Measurements from ENCODE around the gene TRAPPC12. TPM values are rescaled to one million over a fixed set of nuclear protein-coding genes. Genes with fewer than 3 reads are reported as not detected.

TRAPPC12 gene
- total RNA-seq, 1 experiment from 2014 or later: 85.0 TPM

DNA sequence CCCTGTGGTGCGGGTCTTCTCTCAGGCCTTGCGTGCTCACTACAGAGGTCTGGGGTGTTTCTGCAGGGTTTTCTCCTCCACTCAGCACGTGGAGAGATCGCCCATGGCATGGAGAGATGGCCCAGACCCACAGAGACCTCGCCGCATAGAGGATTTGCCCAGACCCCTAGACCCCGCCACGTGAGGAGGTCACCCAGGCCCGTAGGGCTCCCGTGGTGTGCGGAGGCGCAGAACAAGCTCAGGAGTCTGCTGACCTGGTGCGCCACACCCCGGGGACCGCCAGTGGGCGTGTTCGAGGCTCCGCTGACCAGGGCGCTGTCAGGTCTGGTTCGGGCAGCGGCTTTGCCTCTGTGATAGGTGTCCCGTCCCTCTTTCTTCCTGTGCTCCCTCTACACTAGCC, 75.3 kb downstream of the TRAPPC12 start:
- Mint-ChIP-seq H3K9me3 (ENCODE audit: unreplicated experiment) (no peaks in the 10 kb centered on the region), H3K27me3 (ENCODE audit: insufficient read depth, unreplicated experiment) (no peaks in the 10 kb centered on the region), H3K4me1 (ENCODE audit: low read depth, unreplicated experiment) (no peaks in the 10 kb centered on the region), H3K27ac (ENCODE audit: unreplicated experiment) (no peak overlapping the region), H3K4me3 (ENCODE audit: unreplicated experiment) (no peak overlapping the region), H3K36me3 (ENCODE audit: insufficient read depth, unreplicated experiment) (peaks cover 11% of the 10 kb centered on the region)
- intact Hi-C loops (cut with micrococcal nuclease; ENCODE audit: unreplicated experiment): no loop called here
- no peak for DNase-seq
- BruUV-seq (replicated peaks): no TSS peak
- no peak overlapping the region for H3K4me3 ChIP-seq (ENCODE audit: low read depth, low read length)
- no peaks in the 10 kb centered on the region for H3K9me3 ChIP-seq
- TF ChIP-seq, protein P1, sequence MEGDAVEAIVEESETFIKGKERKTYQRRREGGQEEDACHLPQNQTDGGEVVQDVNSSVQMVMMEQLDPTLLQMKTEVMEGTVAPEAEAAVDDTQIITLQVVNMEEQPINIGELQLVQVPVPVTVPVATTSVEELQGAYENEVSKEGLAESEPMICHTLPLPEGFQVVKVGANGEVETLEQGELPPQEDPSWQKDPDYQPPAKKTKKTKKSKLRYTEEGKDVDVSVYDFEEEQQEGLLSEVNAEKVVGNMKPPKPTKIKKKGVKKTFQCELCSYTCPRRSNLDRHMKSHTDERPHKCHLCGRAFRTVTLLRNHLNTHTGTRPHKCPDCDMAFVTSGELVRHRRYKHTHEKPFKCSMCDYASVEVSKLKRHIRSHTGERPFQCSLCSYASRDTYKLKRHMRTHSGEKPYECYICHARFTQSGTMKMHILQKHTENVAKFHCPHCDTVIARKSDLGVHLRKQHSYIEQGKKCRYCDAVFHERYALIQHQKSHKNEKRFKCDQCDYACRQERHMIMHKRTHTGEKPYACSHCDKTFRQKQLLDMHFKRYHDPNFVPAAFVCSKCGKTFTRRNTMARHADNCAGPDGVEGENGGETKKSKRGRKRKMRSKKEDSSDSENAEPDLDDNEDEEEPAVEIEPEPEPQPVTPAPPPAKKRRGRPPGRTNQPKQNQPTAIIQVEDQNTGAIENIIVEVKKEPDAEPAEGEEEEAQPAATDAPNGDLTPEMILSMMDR (IDR thresholded peaks at IDR 0.05; ENCODE audit: insufficient read depth in 1 of 2, low read depth in 1 of 2, low read length in 1 of 2, severe bottlenecking in 1 of 2, unreplicated experiment in 1 of 2): no peak
- no peaks in the 10 kb centered on the region for H3K36me3 ChIP-seq (ENCODE audit: control insufficient read depth, insufficient read depth, low read length)
- no peaks in the 10 kb centered on the region for H3K4me1 ChIP-seq
- no peaks in the 10 kb centered on the region for H3K27me3 ChIP-seq (replicated peaks; ENCODE audit: control insufficient read depth, insufficient read depth, low read length)
- POLR2A ChIA-PET: interaction anchor here (1.0 kb wide), 1 partner anchor 11 kb away, joined by 3 read pairs; no protein-coding TSS in a partner anchor
- CTCF ChIA-PET: interaction anchor here (0.7 kb wide), 1 partner anchor 43 kb away, joined by 6 read pairs; no protein-coding TSS in a partner anchor

DNA sequence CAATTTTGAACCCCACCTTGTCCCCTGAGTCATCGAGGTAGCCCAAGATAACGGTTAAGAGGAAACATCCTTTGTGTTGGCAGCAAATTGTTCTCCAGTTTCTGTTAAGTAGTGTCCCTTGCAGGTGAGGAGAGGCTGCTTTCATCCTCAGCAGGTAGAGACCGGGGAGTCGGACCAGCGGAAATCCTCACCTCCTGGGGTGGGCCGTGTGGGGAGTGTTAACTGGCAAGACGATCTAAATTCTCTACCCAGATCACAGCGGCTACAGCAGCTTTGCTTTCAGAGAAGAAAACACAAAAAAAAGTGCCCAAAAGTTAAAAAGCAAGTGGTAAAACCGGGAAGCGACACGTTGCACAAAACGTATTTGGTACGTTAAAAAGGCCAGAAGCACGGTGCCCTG, 76.6 kb downstream of the TRAPPC12 start:
- ChIA-PET CTCF (no interaction called here), POLR2A (no interaction called here)
- no peaks in the 10 kb centered on the region for H3K27me3 Mint-ChIP-seq (ENCODE audit: insufficient read depth, unreplicated experiment)
- Histone ChIP-seq H3K4me3 (ENCODE audit: low read depth, low read length) (no peak overlapping the region), H3K9me3 (no peaks in the 10 kb centered on the region), H3K27me3 (replicated peaks; ENCODE audit: control insufficient read depth, insufficient read depth, low read length) (no peaks in the 10 kb centered on the region), H3K4me1 (no peaks in the 10 kb centered on the region), H3K36me3 (ENCODE audit: control insufficient read depth, insufficient read depth, low read length) (no peaks in the 10 kb centered on the region)
- TF ChIP-seq, protein P1 (IDR thresholded peaks at IDR 0.05; ENCODE audit: insufficient read depth in 1 of 2, low read depth in 1 of 2, low read length in 1 of 2, severe bottlenecking in 1 of 2, unreplicated experiment in 1 of 2): no peak
- no peak overlapping the region for H3K27ac Mint-ChIP-seq (ENCODE audit: unreplicated experiment)
- intact Hi-C loops (cut with micrococcal nuclease; ENCODE audit: unreplicated experiment): no loop called here
- H3K36me3 Mint-ChIP-seq (ENCODE audit: insufficient read depth, unreplicated experiment): peaks cover 7% of the 10 kb centered on the region
- H3K9me3 Mint-ChIP-seq (ENCODE audit: unreplicated experiment): no peaks in the 10 kb centered on the region
- H3K4me3 Mint-ChIP-seq (ENCODE audit: unreplicated experiment): no peak overlapping the region
- DNase-seq: no peak
- BruUV-seq (replicated peaks): no TSS peak
- no peaks in the 10 kb centered on the region for H3K4me1 Mint-ChIP-seq (ENCODE audit: low read depth, unreplicated experiment)

DNA sequence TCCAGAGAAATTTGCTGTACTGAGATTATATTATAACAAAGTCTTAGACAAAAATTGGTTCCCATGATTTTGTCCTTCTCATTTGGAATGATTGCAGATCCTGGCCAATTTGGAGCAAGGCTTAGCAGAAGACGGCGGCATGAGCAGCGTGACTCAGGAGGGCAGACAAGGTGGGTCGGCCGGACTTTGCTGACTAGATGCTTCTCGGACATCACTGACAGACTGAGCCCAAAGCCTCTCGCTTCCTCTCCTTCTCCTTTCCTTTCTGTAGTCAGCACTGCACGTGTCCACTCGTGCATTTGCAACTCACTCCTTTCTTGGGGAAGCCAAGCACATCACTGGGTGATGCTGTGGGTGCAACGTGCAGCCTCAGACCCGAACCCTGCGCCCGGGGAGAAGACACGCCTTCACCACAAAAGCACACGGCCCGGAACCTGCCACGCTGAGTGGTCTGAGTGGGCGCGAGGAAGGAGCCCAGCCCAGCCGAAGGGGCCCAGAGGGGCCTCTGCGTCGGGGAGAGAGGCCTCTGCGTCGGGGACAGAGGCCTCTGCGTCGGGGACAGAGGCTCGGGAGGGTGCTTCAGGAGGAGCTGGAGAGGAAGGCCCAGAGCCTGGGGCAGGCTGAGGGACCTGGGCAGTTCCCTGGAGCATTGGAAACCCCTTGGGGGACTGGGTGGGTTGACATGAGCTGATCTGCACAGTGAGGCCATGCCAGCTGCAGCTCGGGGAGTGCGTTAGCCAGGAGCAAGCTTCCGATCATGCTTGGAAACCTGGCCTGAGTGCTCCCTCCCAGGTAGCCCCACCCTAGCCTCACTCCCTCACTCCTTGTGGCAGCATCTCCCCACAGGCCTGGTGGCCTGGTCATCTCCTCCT, 78.3 kb downstream of the TRAPPC12 start:
- no peak for DNase-seq
- CTCF ChIA-PET: interaction anchor here (1.5 kb wide), 1 partner anchor 78 kb away, joined by 3 read pairs; no protein-coding TSS in a partner anchor
- Mint-ChIP-seq H3K9me3 (ENCODE audit: unreplicated experiment) (no peaks in the 10 kb centered on the region), H3K4me3 (ENCODE audit: unreplicated experiment) (no peak overlapping the region), H3K27ac (ENCODE audit: unreplicated experiment) (no peak overlapping the region), H3K36me3 (ENCODE audit: insufficient read depth, unreplicated experiment) (peaks cover 7% of the 10 kb centered on the region), H3K4me1 (ENCODE audit: low read depth, unreplicated experiment) (no peaks in the 10 kb centered on the region), H3K27me3 (ENCODE audit: insufficient read depth, unreplicated experiment) (no peaks in the 10 kb centered on the region)
- Histone ChIP-seq H3K9me3 (no peaks in the 10 kb centered on the region), H3K27me3 (replicated peaks; ENCODE audit: control insufficient read depth, insufficient read depth, low read length) (no peaks in the 10 kb centered on the region), H3K4me3 (ENCODE audit: low read depth, low read length) (no peak overlapping the region), H3K4me1 (no peaks in the 10 kb centered on the region), H3K36me3 (ENCODE audit: control insufficient read depth, insufficient read depth, low read length) (no peaks in the 10 kb centered on the region; the same call in 1 of the 2 replicates)
- intact Hi-C loops (cut with micrococcal nuclease; ENCODE audit: unreplicated experiment): no loop called here
- BruUV-seq (replicated peaks): no TSS peak
- TF ChIP-seq, protein P1 (IDR thresholded peaks at IDR 0.05; ENCODE audit: insufficient read depth in 1 of 2, low read depth in 1 of 2, low read length in 1 of 2, severe bottlenecking in 1 of 2, unreplicated experiment in 1 of 2): no peak
- POLR2A ChIA-PET: no interaction called here

All from Caco-2 (cell line).